Muscle layer of colon (tissue), 2 donors: Measurements from ENCODE around the gene FBH1.
"Not testable (repeated sequence)": the region's sequence is repeated elsewhere in the genome, so short reads cannot be mapped to it uniquely, and the experiment has no call there.

ENCODE experiments used
- H3K27ac ChIP-seq: one replicate; pipeline ENCODE4 v1.7.0; 2013; ENCODE audit warnings: low read depth, mild to moderate bottlenecking, low read length, moderate library complexity
- H3K27me3 ChIP-seq, 2 donors: one replicate each; pipeline ENCODE4 v1.7.0; 2013; ENCODE audit warnings: low read length in 2 of 2, mild to moderate bottlenecking in 2 of 2; ENCODE audit not compliant: insufficient read depth in 2 of 2, control insufficient read depth in 1 of 2
- H3K36me3 ChIP-seq: one replicate; pipeline ENCODE4 v1.7.0; 2013; ENCODE audit warnings: mild to moderate bottlenecking, low read length; ENCODE audit not compliant: insufficient read depth
- H3K4me1 ChIP-seq: one replicate; pipeline ENCODE4 v1.7.0; 2013; ENCODE audit warnings: mild to moderate bottlenecking, low read length; ENCODE audit not compliant: insufficient read depth
- H3K4me3 ChIP-seq, 2 donors: one replicate each; pipeline ENCODE4 v1.7.0; 2013; ENCODE audit warnings: low read length in 2 of 2, low read depth in 1 of 2, mild to moderate bottlenecking in 1 of 2, moderate library complexity in 1 of 2
- H3K9ac ChIP-seq: one replicate; pipeline ENCODE4 v1.7.0; 2013; ENCODE audit warnings: low read length
- H3K9me3 ChIP-seq: one replicate; pipeline ENCODE4 v1.7.0; 2013; ENCODE audit warnings: mild to moderate bottlenecking, low read length
- donor health status: abdominal sarcoma.
- donor health status: Adenocarcinoma of cecum.

The FBH1 gene

DNA sequence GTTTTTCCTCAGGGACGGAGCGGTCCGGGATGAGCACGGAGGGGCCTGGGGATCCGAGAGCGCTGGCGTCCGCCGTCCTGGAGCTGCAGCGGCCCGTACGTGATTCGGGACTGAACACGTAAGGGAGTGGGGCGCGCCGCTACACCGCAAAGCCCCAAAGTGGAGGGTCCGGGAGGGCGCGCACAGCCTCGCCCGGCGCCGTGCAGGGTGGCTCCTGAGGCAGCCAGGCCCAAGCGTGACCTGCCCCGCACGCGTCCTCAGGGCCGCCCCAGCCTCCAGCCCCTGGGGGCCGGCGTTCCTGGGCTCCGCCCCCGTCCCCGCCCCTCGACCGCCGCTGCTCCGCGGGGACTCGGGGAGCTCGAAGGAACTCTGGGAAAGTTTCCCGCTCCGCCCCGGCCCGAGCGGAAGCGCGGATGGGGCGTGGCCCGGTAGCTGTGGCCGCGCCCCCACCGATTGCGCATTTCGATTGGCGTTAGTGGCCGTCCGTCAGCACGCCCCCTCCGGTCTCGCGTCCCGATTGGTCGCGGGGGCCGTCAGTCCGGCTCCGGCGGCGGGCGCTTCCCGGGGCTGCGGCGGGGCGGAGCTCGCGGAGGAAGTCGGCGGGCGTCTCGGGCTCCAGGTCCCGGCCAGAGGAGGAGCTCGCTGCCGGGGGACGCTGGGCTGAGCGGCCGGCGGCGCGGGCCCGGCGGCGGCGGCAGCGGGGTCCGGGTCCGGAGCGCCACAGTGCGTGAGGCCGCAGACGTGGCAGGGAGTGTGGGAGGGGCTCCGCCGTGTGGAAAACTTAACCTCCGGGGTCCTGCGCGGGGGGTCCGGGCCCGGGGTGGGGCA lies at the start of gene FBH1, which contains the start of gene ANKRD16:
Gene FBH1 (plus strand): TSS at position 620 of the 828 bp plus-strand sequence. CDS start 103 bp downstream, at position 723.
Gene ANKRD16 (minus strand): TSS at position 270 of the 828 bp plus-strand sequence. CDS start 539 bp downstream, outside the sequence.
- Histone ChIP-seq H3K9ac (peak within 1 kb of the TSS; percentile 86), H3K27ac (peak within 1 kb of the TSS; percentile 93), H3K9me3 (no peaks in the 10 kb centered on the region), H3K27me3 (no peaks in the 10 kb centered on the region), H3K4me1 (peaks cover 36% of the 10 kb centered on the region), H3K4me3 (peak within 1 kb of the TSS; percentile 66 to 85), H3K36me3 (peaks cover 15% of the 10 kb centered on the region)

DNA sequence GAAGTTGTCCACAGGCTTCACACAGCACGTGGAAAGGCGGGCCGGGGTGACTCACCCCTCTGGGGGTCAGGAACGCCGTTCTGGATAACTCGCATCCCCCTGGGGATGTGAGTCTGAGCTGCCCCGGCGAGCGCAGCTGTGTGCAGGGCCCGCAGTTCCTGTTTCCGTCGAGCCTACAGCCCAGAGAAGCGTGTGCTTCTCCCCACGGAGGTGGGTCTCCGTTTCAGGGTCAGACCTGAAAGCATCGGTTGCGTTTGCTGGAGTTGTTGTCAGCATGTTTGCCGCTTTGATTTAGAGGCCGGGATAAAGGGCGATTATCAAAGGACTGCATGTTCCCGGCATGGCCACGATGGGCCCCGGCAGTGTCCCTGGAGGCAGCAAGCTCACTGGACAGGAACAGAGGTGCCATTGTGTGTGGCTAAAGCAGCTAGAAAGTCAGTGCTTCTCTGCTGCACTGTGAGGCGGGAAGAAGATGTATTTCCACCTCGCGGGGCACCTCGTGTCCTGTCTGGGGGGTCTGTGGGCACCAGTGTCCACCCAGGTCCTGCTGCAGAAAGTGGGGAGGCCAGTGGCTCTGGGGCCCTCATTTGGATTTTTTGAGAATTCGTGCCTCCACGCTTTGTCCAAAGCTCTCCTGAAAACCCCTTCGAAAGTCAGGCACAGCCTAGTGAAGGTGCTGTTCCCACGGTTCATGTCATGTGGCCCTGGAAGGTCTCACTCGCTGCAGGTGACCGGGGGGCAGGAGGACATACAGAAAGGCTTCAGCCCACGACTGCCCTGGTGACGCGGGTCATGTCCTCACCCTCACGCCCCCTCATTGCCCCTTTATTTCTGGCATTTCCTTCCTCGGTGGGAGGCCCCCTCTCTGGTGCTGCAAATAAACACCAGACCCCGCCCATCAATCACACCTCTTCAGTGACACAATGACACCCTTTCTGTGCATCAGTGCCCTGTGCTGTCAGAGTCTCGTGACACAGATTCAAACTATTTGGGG lies 49.4 kb upstream of the FBH1 start:
- H3K4me3 ChIP-seq: no peak overlapping the region
- H3K4me1 ChIP-seq: no peaks in the 10 kb centered on the region
- H3K27me3 ChIP-seq: no peaks in the 10 kb centered on the region
- no peaks in the 10 kb centered on the region for H3K9me3 ChIP-seq
- no peaks in the 10 kb centered on the region for H3K36me3 ChIP-seq
- H3K27ac ChIP-seq: no peak overlapping the region
- no peak overlapping the region for H3K9ac ChIP-seq

DNA sequence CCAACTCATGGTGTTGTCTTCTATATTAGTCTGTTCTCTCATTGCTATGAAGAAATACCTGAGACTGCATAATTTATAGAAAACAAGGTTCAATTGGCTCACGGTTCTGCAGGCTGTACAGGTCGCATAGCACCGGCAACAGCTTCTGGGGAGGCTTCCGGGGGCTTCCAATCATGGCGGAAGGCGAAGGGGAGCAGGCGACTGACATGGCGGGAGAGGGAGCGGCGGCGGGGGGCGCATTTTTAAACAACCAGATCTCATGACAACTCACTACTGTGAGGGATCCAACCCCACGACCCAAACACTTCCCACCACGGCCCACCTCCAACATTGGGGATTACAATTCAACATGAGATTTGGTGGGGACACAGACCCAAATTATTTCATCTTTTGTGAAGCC lies 48.1 kb upstream of the FBH1 start:
- Histone ChIP-seq H3K27me3 (no peaks in the 10 kb centered on the region), H3K36me3 (no peaks in the 10 kb centered on the region), H3K27ac (no peak overlapping the region), H3K4me1 (no peaks in the 10 kb centered on the region), H3K9ac (no peak overlapping the region), H3K4me3 (no peak overlapping the region), H3K9me3 (no peaks in the 10 kb centered on the region)

DNA sequence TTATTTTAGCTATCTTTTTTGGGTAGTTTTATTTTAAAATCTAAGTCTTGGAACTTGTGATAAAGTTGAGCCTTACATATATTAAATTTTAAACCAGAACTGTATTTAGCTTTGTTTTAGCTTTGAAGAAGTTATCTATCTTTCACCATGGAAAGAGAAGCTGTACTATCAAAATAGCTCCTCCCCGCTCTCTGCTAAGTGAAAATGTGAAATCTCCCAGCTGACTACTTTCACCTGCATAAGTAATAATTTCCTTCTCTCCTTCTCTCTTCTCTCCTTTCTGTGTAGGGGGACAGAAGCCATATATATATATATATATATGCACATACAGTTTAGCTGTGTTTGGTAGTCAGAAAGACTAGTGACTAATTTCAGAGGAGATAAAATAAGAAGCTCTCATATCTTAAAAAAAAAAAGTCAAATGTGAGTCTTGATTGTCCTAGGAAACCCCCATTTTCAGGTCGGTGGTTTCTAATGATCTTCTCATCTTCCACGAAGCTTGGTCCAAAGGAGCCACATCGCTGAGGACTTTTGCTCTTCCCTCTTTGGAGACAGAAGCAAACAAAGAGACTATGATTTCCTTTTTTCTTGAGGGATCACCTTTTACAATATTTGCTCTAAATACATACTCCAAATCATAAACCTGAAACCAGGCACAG lies 46.2 kb upstream of the FBH1 start:
- Histone ChIP-seq H3K36me3 (no peaks in the 10 kb centered on the region), H3K9me3 (no peaks in the 10 kb centered on the region), H3K27me3 (no peaks in the 10 kb centered on the region), H3K4me1 (no peaks in the 10 kb centered on the region), H3K4me3 (no peak overlapping the region), H3K27ac (no peak overlapping the region), H3K9ac (no peak overlapping the region)

DNA sequence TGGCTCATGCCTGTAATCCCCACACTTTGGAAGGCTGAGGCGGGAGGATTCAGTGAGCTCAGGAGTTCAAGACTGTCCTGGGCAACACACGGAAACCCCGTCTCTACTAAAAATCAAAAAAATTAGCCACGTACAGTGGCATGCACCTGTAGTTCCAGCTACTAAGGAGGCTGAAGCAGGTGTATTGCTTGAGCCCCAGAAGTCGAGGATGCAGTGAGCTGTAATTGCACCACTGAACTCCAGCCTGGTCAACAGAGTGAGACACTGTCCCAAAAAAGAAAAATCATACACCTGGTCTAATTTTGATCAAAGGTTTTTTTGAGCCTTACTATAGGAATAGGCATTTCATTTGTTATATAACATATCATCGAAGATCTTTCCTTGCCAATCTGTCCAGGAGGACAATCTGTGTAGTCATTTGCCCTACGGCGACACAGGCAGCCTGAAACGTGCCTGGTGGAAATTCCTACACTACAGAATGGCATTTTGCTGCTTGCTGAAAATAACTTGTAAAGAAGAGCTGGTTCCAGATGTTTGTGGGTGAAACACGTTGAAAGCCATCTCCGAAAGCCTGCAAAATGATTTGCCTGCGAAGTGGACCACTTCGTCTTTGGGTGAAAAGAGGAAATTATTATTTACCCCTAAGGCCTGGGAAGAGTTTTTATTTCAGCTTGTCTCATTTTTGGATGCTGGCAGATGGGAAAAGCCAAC lies 45.5 kb upstream of the FBH1 start:
- H3K4me1 ChIP-seq: no peaks in the 10 kb centered on the region
- no peak overlapping the region for H3K9ac ChIP-seq
- H3K27ac ChIP-seq: no peak overlapping the region
- H3K4me3 ChIP-seq: no peak overlapping the region
- H3K27me3 ChIP-seq: no peaks in the 10 kb centered on the region
- no peaks in the 10 kb centered on the region for H3K36me3 ChIP-seq
- H3K9me3 ChIP-seq: no peaks in the 10 kb centered on the region

DNA sequence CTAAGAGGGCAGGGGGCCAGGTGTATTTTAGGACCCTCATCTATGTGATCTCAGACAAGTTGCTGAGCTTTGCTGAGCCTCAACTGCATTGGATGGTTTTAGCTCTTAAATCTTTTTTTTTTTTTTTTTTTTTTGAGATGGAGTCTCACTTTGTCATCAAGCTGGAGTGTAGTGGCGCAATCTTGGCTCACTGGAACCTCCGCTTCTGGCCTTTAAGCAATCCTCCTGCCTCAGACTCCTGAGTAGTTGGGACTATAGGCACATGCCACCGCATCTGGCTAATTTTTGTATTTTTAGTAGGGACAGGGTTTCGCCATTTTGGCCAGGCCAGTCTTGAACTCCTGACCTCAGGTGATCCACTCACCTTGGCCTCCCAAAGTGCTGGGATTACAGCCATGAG lies 43.4 kb upstream of the FBH1 start:
- H3K9ac ChIP-seq, H3K4me1 ChIP-seq, H3K36me3 ChIP-seq, H3K4me3 ChIP-seq, H3K27me3 ChIP-seq, H3K9me3 ChIP-seq, H3K27ac ChIP-seq: not testable (repeated sequence)

DNA sequence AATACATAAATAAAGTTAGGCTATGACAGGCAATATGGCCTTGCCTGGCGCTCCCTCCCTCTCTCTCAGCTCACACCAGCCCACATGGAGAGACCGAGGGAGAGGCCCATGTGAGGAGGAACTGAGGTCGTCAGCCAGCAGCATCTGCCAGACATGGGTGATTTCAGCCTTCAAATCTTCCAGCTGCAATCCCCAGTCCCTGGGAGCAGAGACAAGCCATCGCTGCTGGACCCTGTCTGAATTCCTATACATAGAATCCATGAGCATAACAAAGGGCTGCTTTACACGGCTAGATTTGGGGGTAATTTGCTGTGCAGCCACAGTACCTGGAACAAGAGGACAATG lies 35.9 kb upstream of the FBH1 start:
- no peak overlapping the region for H3K4me3 ChIP-seq
- no peak overlapping the region for H3K9ac ChIP-seq
- H3K27ac ChIP-seq: no peak overlapping the region
- no peaks in the 10 kb centered on the region for H3K27me3 ChIP-seq
- H3K36me3 ChIP-seq: no peaks in the 10 kb centered on the region
- H3K4me1 ChIP-seq: no peaks in the 10 kb centered on the region
- H3K9me3 ChIP-seq: no peaks in the 10 kb centered on the region

DNA sequence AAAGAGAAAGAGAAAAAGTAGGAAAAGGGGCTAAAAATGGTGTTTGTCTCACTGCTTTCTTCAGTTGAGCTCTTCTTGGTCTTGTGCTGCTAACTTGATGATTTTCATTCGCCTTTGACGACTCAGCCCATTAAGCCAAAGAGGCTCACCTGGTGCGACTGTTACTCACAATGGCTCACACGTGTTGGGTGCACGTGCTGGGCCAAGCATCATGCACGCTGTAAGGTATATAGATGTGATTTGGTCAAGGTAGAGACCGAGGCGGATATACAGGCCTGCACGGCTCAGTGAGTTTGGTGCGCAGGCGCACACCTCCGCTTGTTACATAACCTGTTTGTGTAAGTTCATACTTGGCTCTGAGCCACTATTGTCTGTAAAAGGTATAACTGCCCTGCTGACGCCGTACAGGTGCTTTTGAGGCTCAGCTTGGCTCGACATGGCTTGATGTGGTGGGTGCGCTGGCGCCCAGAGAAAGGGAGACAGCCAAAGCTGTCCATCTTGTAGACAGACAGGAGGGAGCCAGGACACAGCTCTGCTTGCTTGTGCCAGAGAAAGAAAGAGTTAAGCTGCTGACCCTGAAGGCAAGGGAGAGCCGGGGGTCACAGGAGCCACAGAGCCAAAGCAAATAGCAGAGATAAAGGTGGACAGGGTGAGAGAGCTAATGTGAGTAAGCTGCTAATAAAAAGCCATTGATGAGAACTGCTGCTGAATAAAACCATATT lies 33.9 kb upstream of the FBH1 start:
- Histone ChIP-seq H3K27ac (no peak overlapping the region), H3K27me3 (no peaks in the 10 kb centered on the region), H3K4me3 (no peak overlapping the region)

DNA sequence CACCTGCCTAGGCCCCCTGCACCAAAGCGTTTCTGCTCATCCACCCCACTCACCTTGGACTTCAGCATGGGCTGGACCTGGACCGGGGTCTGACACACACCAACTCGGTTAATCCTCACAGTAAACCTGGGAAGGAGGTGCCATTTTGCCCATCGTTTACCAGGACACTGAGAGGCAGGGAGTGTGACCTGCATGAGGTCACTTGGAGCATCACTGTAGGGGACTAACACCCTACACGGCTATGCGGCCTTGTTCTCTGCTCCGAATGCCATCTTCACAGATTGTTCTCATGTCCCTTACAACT lies 33.4 kb upstream of the FBH1 start:
- Histone ChIP-seq H3K9ac (no peak overlapping the region), H3K4me1 (no peaks in the 10 kb centered on the region), H3K27ac (no peak overlapping the region), H3K4me3 (no peak overlapping the region), H3K27me3 (no peaks in the 10 kb centered on the region), H3K36me3 (no peaks in the 10 kb centered on the region), H3K9me3 (no peaks in the 10 kb centered on the region)

More for the DNA sequence above, 33.9 kb upstream of the FBH1 start:
- no peaks in the 10 kb centered on the region for H3K36me3 ChIP-seq
- no peak overlapping the region for H3K9ac ChIP-seq
- H3K4me1 ChIP-seq: no peaks in the 10 kb centered on the region
- no peaks in the 10 kb centered on the region for H3K9me3 ChIP-seq

DNA sequence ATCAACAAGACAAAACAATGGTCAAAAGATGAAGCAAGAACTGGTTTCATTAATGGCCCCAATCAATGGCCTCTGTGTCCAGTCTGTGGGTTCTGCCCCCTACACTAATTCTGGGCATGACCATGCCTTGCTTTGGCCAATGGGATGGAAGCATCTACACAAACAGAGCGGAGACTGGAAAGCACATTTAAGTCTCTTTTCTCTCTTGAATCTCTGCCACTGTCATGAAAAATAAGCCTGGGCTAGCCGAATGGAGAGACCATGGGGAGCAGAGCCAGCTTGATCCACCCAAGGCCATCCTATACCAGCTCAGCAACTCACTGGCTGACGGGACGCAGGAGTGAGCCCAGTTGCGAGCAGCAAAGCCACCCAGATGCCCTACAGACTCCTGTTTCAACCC lies 31.2 kb upstream of the FBH1 start:
- H3K9ac ChIP-seq: no peak overlapping the region

More for the DNA sequence above, 31.2 kb upstream of the FBH1 start:
- no peaks in the 10 kb centered on the region for H3K27me3 ChIP-seq
- H3K4me3 ChIP-seq: no peak overlapping the region
- no peaks in the 10 kb centered on the region for H3K9me3 ChIP-seq
- H3K27ac ChIP-seq: no peak overlapping the region
- no peaks in the 10 kb centered on the region for H3K36me3 ChIP-seq
- no peaks in the 10 kb centered on the region for H3K4me1 ChIP-seq
